Glutamatergic neuron (in vitro differentiated cells): Measurements from ENCODE around the gene NECTIN1. TPM values are rescaled to one million over a fixed set of nuclear protein-coding genes. Genes with fewer than 3 reads are reported as not detected.

ENCODE experiments used
- DNase-seq: peaks from one replicate; pipeline ENCODE4 v3.0.0; 2022
- H3K27ac Mint-ChIP-seq: one replicate; pipeline ENCODE4 v1.8.0; 2020; ENCODE audit warnings: mild to moderate bottlenecking, mixed read lengths, inconsistent platforms; ENCODE audit not compliant: unreplicated experiment
- H3K27me3 Mint-ChIP-seq: one replicate; pipeline ENCODE4 v1.8.0; 2020; ENCODE audit warnings: mild to moderate bottlenecking, moderate library complexity, mixed read lengths, inconsistent platforms; ENCODE audit not compliant: unreplicated experiment
- H3K36me3 Mint-ChIP-seq: one replicate; pipeline ENCODE4 v1.8.0; 2020; ENCODE audit warnings: mild to moderate bottlenecking, mixed read lengths, inconsistent platforms; ENCODE audit not compliant: unreplicated experiment
- H3K4me1 Mint-ChIP-seq: one replicate; pipeline ENCODE4 v1.8.0; 2020; ENCODE audit warnings: mild to moderate bottlenecking, low read depth, mixed read lengths, inconsistent platforms; ENCODE audit not compliant: unreplicated experiment
- H3K4me3 Mint-ChIP-seq: one replicate; pipeline ENCODE4 v1.8.0; 2020; ENCODE audit warnings: mild to moderate bottlenecking, mixed read lengths, inconsistent platforms; ENCODE audit not compliant: unreplicated experiment
- H3K9me3 Mint-ChIP-seq: one replicate; pipeline ENCODE4 v1.8.0; 2020; ENCODE audit warnings: mild to moderate bottlenecking, moderate library complexity, mixed read lengths, inconsistent platforms; ENCODE audit not compliant: unreplicated experiment
- total RNA-seq: library from RNA; stranded (reverse); fragmentation: NEBNext Ultra II Directional; extraction: Animal tissue kit (Norgen Biotek cat#: 25700); gene quantifications from one replicate; pipeline ENCODE4 v1.2.1, GENCODE V29; 2021; ENCODE audit not compliant: unreplicated experiment
- TF ChIP-seq, protein P1 (sequence below): fragments of 200-600 bp; sonication (generic); IDR thresholded peaks from one replicate; pipeline ENCODE4 v1.5.0; 2021; ENCODE audit not compliant: partially characterized antibody, unreplicated experiment

Gene NECTIN1
- total RNA-seq, 1 donor from 2014 or later = 26.0 TPM

DNA sequence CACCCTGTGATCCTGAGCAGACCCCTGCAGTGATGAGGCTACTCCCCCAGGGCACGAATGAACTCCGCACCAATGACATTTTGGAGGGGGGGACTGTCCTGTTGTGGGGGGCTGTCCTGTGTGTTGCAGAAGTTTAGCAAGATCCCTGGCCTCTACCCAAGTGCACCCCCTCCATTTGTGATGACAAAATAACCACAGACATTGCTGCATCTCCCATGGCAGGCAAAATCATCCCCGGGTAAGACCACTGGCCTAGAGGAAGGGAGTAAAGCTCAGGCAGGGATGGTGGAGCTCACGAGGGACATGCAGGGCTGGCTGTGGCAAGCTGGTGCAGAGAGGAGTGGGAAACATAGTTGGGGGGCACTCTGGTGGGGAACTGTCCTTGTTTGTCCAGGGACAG is 40.6 kb downstream of the NECTIN1 start:
- no peak for DNase-seq
- Mint-ChIP-seq H3K36me3 (no peaks in the 10 kb centered on the region), H3K27me3 (peaks cover 6% of the 10 kb centered on the region), H3K9me3 (peaks cover 15% of the 10 kb centered on the region), H3K4me1 (peaks cover 38% of the 10 kb centered on the region), H3K27ac (no peak overlapping the region), H3K4me3 (no peak overlapping the region)
- TF ChIP-seq, protein P1, sequence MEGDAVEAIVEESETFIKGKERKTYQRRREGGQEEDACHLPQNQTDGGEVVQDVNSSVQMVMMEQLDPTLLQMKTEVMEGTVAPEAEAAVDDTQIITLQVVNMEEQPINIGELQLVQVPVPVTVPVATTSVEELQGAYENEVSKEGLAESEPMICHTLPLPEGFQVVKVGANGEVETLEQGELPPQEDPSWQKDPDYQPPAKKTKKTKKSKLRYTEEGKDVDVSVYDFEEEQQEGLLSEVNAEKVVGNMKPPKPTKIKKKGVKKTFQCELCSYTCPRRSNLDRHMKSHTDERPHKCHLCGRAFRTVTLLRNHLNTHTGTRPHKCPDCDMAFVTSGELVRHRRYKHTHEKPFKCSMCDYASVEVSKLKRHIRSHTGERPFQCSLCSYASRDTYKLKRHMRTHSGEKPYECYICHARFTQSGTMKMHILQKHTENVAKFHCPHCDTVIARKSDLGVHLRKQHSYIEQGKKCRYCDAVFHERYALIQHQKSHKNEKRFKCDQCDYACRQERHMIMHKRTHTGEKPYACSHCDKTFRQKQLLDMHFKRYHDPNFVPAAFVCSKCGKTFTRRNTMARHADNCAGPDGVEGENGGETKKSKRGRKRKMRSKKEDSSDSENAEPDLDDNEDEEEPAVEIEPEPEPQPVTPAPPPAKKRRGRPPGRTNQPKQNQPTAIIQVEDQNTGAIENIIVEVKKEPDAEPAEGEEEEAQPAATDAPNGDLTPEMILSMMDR = no peak

DNA sequence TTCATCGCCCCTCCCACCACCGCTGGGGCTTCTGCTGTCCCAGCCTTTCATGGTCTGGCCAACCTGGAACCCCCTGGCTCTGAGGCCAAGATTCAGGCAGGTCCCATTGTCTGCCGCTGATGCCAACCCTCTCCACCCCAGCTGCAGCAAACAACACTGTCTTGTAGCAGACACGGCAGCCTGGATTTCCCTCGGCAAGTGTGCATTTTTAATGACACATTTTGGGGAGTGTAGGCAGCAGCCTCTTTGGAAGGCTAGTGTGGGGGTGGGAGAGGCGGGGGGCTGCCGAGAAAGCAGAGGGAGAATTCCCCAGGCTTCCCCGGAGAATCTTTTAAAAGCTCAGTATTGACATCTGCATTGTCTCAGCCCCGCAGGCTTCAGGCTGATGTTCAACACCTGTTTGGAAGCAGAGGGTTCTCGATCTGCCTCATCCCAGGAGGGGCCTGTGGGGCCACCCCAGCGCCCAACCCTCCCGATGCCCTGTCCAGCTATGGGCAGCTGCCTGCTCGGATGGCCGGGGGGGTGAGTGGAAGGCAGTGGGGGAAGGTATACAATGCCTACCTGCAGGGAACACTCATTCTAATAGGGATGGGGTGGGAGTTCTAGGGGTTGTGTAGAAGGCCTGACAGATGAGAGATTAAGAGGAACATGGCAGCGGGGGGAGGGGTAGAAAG is 41.5 kb downstream of the NECTIN1 start:
- Mint-ChIP-seq H3K27ac (peak overlapping the region; percentile 69), H3K4me1 (peaks cover 38% of the 10 kb centered on the region), H3K36me3 (no peaks in the 10 kb centered on the region), H3K27me3 (peaks cover 3% of the 10 kb centered on the region), H3K9me3 (peaks cover 15% of the 10 kb centered on the region), H3K4me3 (peak overlapping the region; percentile 25)
- TF ChIP-seq, protein P1 = no peak
- DNase-seq = no peak

DNA sequence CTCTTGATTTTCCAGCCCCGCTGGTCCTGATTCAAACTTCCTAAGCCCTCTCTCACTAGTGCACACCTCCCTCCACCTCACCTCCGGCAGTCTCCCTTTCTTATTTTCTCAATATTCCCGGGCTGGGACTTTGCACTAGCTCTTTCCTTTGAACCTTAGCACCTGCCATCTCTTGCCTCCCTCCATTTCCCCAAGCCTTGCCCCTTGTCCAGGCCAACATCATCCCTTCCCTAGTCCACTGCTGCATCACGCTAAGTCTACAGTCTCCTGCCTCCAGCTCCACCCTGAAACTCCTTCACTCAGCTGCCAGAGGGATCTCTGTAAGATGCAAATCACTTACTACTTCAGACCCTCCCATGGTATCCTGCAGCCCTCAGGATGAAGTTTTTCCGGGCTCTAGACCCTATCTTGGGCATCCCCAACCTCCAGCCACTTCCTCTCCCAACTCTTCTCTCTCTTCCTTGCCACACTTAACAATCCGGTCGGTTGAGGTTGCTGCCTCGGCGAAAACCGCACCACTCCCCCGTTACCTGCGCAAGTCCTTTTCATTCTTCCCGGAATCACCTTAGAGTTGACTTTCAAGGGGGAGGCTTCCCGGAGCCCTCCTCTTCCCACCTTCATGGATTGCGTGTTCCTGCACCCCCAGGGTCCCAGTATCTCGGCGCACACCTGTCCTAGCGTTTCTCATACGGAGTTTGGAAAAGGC is 42.7 kb downstream of the NECTIN1 start:
- Mint-ChIP-seq H3K9me3 (peaks cover 15% of the 10 kb centered on the region), H3K27ac (no peak overlapping the region), H3K4me1 (peaks cover 38% of the 10 kb centered on the region), H3K4me3 (no peak overlapping the region), H3K36me3 (no peaks in the 10 kb centered on the region), H3K27me3 (peaks cover 4% of the 10 kb centered on the region)
- TF ChIP-seq, protein P1 = no peak
- no peak for DNase-seq

GRCh38 chr11:119685111-119685746 is 43.8 kb downstream of the NECTIN1 start:
- TF ChIP-seq, protein P1 = no peak
- Mint-ChIP-seq H3K4me3 (no peak overlapping the region), H3K9me3 (peaks cover 15% of the 10 kb centered on the region), H3K4me1 (peaks cover 38% of the 10 kb centered on the region), H3K27me3 (peaks cover 4% of the 10 kb centered on the region), H3K36me3 (no peaks in the 10 kb centered on the region), H3K27ac (peak overlapping the region; percentile 43)
- DNase-seq = no peak
